HG02610 (cell line): ENCODE results near the gene SUOX.
"Not testable (repeated sequence)": the region's sequence is repeated elsewhere in the genome, so short reads cannot be mapped to it uniquely, and the experiment has no call there.

Experiments
- ATAC-seq: cut with Tn5 transposase; IDR thresholded peaks from one replicate; pipeline ENCODE4 v1.9.1; 2021; ENCODE audit warnings: mild to moderate bottlenecking, moderate library complexity; ENCODE audit not compliant: unreplicated experiment

The SUOX gene

DNA sequence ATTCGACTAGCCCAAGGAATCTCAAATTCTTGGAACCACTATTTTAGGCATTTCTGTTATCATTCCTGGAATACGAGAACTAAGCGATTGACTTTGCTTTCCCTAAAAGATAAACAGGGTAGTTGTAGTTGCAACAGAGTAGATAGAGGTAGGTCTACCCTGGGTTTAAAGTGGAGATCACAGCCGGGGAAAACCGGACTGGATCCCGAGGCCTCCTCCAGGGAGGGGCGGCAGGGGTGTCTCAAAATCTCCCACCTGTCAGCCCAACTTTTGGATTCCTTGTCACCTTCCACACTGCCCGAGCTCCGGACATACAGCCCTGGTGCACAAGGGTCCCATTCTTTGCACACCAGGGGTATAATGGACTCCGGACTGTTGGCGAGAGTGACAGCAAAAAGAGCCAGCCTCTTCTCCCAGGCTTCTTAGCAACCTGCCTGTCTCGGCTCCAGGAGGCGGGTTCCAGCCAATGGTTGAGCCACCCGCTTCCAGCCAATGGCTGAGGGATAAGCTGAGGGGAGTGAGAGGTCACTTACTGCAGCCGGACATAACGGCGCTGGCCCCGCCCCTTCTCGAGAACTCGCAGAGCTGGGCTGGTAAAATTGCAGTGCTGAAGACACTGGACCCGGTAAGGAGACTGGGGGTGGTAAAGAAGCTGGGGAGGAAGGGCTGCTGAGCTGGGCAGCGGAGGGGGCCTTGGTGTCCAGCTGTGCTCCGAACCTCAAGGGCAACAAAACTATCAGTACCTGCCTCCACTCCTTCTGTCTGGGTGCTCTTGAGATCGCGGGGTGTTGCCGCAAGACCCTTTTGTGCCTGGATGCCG is at the start of gene SUOX:
Gene SUOX, plus strand, starts transcription at position 562 of the 820 bp plus-strand sequence. CDS start 4,946 bp downstream, outside the sequence.
- ATAC-seq = peak; percentile 100

DNA sequence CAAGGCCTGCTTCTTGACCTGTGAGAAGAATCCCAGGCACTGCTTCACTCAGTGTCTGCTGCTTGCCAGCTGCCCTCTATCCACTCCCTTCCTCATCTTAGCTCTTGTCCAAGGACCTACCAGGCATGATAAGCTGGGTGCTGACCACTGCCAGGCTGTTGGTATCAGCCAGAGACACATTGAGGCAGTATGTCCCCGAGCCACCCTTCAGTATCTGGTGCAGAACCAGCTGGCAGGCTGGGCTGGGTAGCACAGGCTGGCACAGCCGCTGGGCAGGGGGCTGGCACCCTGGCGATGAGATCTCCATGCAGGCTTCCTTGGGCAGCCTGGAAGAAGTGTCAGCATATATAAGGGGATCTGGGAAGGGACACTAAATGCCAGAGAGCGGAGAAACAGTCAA is 41.7 kb upstream of the SUOX start:
- ATAC-seq = no peak

DNA sequence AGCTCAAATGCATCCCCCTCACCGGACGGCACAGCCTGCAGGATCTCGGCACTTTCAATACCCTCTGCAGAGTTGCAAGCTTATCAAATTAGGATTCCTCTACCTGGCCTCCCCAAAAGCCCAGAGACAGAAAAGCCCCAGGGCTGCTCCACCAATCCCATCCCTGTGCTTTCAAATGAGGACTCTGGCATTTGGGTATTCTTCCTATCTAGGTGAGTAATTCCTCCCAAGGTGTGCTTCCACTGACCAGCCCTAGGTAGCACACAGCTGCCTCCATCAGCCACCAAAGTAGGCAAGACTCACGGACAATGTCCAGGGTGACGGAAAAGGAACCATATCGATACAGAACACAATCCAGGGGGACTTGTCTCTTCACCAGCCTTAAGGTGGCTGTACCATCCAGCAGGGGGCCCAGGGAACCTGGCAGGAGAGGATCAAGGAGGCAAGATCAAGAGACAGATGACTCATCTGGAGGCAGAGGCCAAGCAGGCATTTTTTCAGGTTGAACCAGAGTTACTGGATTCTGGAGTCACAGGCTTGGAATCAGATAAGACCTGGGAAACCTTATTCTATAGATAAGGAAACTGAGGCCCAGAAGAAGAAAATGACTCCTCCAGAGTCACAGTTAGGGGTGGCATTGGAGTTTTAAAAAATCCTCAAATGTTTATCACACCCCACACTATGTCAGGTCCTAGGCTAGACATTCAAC is 41.1 kb upstream of the SUOX start:
- ATAC-seq = no peak

DNA sequence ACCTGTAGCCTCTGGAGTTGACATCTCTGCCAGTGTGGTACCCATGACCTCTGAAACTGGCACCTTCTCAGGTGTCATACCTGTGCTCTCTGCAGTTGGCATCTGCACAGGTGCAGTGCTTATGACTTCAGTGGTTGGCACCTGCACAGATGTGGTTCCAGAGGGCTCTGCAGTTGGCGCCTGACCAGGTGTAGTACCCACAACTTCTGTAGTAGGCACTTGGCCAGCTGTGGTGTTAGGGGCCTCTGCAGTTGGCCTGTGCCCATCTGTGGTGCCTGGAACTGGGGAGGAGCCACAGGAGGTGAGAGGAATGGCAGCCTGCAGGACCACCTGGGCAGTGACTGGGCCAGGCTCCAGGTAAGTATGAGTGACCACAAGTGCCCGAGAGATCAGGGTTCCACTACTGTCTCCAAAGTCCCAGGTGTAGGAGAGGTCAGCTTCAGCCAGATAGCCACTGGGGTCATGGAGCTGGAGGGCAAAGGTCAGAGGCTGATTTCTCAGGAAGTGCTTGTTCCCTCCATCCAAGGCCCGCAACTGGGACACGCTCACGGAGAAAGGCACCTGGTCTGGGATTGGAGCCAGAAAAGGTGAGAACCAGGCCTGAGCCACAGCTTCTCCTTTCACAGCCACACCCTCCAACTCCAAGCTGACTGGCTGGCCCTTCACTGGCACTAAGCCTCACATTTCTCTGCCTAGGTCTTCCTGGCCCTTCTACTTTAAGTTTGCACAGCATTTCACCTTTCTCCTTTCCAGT is 39.8 kb upstream of the SUOX start:
- no peak for ATAC-seq

DNA sequence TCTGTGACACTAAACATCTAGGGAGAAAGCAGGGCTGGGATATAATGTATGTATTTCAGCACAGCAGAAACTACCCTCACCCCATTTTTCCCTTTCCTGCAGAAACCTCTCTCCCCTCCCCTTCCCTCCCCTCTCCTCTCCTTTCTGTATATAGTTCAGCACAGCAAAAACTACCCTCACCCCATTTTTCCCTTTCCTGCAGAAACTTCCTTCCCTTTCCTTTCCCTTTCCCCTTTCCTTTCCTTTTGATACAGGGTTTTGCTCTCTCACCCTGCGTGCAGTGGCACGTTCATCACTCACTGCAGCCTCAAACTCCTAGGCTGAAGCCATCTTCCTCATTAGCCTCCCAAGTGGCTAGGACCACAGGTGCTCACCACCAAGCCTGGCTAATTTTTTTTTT is 33.3 kb upstream of the SUOX start:
- ATAC-seq = no peak

DNA sequence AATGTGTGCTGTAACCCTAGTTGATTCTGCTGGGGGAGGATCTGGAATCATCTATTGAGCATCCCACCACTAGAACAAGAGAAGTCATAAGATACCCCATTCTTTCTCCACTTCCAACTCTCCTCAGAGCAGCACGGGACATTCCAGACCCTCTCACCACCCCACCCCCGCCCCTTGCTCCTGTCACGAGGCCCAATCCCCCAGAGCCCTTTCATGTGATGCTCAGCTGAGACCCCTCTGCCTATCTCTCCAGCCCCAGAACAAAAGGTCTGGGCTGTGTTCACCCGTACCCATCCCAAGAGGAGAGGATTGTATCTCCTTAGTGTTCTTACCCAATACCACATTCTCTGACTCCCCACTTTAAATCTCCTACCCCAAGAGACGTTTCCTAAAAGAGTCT is 31.8 kb upstream of the SUOX start:
- no peak for ATAC-seq

DNA sequence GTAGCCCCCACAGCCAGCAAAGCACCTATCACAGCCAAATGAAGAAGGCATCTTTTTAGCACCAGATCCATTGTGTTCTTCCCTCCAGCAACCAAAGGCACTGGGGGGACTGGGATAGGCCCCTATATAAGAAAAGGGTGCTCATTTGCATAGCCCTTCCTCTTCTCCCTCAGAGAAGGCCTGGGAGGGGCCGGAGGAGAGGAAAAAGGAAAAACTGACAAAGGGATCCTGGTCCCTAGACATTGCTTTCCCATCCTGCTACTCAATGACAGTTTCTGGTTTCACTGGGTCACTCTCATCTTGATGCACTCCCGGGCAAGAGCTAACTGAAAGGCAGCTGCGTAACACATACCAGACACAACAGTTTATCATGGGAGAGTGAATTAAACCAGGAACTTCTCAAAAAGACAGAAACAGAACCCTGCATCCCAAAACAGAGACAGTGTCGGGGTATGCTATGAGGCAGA is 31.1 kb upstream of the SUOX start, which contains the start of gene PMEL:
Gene PMEL, minus strand, starts transcription at position 102 of the 467 bp plus-strand sequence. Its CDS starts 31 bp downstream, at position 71.
- no peak for ATAC-seq

DNA sequence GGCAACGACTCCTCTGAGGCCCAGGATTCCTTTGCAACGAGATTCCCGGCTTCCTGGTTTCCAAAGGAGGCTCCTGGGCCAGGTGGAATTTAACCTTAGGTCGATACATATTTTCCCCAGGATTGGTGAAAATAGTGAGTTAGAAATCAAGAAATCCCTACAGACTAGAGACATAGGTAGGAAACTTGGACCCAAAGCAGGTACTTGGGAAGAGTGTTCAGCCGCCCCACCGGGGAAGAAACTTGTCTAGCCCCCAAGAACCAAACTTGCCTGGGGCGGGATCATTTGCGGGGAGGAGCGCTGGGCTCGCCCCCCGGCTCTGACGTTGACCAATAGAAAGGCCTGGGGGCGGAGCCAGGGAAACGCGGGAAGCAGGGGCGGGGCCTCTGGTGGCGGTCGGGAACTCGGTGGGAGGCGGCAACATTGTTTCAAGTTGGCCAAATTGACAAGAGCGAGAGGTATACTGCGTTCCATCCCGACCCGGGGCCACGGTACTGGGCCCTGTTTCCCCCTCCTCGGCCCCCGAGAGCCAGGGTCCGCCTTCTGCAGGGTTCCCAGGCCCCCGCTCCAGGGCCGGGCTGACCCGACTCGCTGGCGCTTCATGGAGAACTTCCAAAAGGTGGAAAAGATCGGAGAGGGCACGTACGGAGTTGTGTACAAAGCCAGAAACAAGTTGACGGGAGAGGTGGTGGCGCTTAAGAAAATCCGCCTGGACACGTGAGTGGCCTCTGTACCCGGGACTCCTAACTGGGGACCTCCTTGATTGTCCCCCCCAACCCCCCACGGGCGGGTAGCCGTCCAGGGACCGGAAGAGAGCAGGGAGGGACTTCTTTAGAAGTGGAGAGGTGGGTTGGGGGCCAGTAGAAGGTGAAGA is 30.4 kb upstream of the SUOX start, which contains the start of gene CDK2:
Gene CDK2, plus strand, starts transcription at position 423 of the 874 bp plus-strand sequence. Its CDS starts 179 bp downstream, at position 602.
- ATAC-seq = peak; percentile 97

DNA sequence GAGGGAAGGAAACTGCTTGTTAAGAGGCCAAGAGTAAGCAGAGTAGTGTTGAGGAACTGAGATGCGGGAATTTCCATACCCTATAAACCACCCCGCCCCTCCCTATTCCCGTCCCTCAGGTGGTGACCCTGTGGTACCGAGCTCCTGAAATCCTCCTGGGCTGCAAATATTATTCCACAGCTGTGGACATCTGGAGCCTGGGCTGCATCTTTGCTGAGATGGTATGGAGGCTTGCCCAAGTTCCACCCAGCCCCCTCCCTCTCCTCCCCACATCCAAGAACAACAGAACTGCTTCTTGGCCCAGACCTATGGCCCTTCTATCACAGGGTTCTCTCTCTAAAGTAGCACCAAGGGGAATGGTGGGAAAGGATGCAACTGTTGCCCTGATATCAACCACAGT is 27.7 kb upstream of the SUOX start:
- ATAC-seq = no peak

DNA sequence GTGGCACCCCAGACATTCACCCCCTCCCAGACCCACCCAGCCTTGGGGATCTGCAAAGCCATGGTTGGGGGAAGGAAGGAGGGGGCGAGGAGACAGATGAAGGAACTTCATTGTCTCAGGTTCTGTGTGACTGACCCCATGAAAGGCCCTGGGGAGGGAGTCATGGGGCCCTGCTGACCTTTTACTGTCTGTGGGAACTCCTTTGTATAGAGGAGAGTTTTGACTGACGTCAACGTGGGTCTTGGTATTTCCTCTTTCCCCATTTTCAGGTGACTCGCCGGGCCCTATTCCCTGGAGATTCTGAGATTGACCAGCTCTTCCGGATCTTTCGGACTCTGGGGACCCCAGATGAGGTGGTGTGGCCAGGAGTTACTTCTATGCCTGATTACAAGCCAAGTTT is 26.3 kb upstream of the SUOX start:
- ATAC-seq = no peak

DNA sequence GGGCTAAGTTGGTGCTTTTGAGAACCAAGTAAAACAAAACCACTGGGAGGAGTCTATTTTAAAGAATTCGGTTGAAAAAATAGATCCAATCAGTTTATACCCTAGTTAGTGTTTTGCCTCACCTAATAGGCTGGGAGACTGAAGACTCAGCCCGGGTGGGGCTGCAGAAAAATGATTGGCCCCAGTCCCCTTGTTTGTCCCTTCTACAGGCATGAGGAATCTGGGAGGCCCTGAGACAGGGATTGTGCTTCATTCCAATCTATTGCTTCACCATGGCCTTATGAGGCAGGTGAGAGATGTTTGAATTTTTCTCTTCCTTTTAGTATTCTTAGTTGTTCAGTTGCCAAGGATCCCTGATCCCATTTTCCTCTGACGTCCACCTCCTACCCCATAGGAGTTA is 25.0 kb upstream of the SUOX start:
- no peak for ATAC-seq

DNA sequence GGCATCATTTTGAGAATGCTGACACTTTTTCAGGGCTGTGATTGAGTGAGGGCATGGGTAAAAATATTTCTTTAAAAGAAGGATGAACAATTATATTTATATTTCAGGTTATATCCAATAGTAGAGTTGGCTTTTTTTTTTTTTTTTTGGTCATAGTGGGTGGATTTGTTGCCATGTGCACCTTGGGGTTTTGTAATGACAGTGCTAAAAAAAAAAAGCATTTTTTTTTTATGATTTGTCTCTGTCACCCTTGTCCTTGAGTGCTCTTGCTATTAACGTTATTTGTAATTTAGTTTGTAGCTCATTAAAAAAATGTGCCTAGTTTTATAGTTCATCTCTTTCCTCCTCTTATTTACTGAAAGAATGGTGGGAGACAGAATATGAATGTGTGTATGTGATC is 24.6 kb upstream of the SUOX start:
- no peak for ATAC-seq

DNA sequence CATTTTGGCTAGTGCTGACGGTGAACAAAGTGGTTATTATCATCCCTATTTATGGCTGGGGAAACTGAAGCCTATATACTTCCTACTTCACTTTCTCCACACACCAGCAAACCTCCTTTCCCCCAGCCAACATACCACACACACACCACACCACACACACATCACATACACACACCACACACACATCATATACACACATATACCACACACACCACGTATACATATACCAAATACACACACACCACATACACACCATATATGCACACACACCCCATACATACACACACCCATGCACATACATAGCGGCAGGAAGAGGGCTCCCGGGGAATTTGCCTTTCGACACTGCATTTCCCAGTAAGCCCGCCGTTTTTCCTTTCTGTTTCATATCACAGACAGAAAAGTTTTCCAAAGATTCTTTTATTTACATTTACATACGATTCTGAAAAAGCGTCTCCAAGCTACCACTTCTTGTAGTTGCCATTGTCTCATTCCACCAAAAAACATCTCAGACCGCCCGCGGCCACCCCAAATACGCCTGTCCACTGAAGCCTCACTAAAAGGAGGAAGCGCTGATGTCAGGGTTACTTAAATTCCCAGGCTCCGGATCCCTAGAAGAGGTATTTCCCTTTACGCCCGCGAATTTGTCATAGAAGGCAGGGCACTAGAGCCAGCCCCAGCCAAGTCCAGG is 24.0 kb upstream of the SUOX start:
- ATAC-seq = no peak

DNA sequence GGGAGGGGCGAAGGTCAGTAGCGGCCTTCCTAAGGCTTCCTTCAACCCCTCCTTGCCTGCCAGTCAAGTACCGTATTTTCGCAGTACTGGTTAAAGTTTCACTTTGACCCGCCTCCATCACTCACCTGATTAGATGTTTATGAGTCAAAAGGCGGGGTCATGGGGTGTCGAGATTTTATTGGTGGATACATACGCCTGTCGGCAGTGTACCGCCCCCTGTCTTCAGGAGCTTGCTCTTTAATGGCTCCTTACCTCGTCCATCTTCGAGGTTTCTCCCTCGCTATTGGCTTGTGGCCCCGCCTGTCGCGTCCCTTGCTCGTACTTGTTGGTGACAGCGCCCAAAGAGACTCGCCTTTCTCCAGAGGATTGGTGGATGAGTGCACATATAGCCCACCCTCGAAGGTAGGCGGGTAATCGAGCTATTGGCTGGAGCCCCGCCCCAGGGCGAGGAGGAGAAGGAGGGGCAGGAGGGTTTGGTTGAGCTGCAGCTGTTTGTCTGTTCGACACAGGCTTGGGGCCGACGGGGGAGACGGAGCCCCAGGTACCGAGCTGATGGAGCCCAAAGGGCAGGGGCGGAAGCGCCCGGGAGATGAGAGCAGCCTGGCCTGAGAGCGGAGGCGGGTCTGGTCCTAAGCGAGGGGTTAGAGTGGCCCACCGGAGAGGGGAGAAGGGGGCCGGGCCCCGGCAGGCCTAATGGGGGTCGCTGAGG is 23.3 kb upstream of the SUOX start, which contains the start of gene RAB5B:
Gene RAB5B, plus strand, starts transcription at position 480 of the 709 bp plus-strand sequence. CDS start 12,883 bp downstream, outside the sequence.
- peak; percentile 94 for ATAC-seq

DNA sequence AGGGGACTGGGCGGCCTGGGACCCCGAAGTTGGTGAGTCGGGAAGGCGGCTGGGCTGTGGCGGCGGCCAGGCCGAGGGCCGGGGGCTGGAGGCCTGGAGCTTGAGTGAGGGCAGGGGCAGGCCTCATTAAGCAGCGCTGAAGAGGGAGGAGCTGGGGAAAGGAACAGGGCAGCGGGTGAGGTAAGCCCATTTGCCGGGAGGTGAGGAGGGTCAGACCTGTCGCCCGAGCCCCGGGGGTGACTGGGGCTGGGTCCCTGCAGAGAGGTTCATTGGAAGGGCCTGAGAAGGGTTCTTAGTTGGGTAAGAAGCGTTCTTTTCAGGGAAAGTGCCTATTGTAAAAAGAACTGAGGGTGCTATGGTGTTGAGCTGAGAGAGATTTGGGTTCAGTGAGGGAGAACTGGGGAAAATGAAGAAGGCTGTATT is 22.8 kb upstream of the SUOX start:
- peak; percentile 11 for ATAC-seq

DNA sequence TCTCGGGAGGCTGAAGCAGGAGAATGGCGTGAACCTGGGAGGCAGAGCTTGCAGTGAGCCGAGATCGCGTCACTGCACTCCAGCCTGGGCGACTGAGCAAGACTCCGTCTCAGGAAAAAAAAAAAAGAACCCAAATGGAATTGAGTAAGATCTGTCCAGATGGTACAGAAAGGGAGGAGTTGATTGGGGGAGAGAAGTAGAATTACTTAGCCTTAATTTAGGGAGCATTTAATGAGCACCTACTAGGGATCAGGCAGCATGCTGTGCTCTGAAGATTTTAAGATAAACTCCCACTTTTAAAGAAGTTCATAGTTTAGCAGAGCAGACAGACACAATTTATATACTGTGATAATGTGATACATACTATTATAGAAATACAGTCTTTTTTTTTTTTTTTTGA is 18.7 kb upstream of the SUOX start:
- no peak for ATAC-seq

DNA sequence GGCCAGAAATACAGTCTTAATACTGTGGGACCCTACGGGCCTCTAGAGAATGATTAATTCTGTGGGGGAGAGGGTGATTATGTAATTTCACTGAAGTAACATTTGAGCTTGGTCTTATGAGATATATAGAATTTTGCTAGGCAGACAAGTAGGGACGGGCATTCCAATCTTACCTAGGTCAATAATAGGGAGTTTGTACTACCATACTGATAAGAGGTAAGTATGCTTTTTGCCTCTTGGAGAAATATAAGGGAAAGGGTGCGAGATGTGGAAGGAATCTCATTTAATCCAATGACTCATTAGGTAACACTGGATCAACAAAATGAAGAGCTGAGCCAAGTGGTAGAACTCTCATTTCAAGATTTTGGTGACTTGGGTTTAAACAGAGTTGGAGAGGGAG is 18.0 kb upstream of the SUOX start:
- ATAC-seq = no peak

DNA sequence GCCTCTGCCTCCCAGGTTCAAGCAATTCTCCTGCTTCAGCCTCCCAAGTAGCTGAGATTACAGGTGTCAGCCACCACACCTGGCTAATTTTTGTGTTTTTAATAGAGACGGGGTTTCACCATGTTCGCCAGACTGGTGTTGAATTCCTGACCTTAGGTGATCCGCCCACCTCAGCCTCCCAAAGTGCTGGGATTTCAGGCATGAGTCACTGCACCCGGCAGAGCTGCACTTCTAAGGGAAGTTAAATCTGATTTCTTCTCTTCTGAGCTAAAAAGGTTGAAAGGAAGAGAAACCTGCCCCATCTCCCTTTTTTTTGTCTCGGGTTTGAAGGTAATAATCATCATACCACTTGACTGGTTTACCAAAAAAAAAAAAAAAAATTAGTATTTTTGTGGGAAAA is 15.2 kb upstream of the SUOX start:
- ATAC-seq = not testable (repeated sequence)
